WTC11 (cell line): ENCODE results near the gene GUCY1B1. TPM values are rescaled to one million over a fixed set of nuclear protein-coding genes. Genes with fewer than 3 reads are reported as not detected.

Experiments
- ATAC-seq: fragments of 200-7000 bp; cut with Tn5 transposase; 2 replicates; pipeline ENCODE4 v1.10.0; 2021; ENCODE audit warnings: mild to moderate bottlenecking, moderate library complexity
- CTCF ChIA-PET: fragments of 300-600 bp; sonication (Branson Sonifier 250); formaldehyde crosslinking; loops from one replicate; lab custom pipeline; 2021; ENCODE audit warnings: antibody characterized with exemption; lab: Charles Lee
- POLR2A ChIA-PET: fragments of 350-600 bp; sonication (Branson Sonifier 250); formaldehyde crosslinking; loops from one replicate; lab custom pipeline; 2021; ENCODE audit warnings: antibody characterized with exemption; lab: Charles Lee
- DNase-seq: peaks from one replicate; pipeline ENCODE4 v3.0.0; 2021; ENCODE audit warnings: low spot score
- H3K27ac Mint-ChIP-seq: 2 replicates; pipeline ENCODE4 v1.8.0; 2021; ENCODE audit warnings: mixed read lengths
- H3K27me3 Mint-ChIP-seq: 2 replicates; pipeline ENCODE4 v1.8.0; 2021; ENCODE audit warnings: low read depth, mild to moderate bottlenecking, moderate library complexity, mixed read lengths
- H3K36me3 Mint-ChIP-seq: 2 replicates; pipeline ENCODE4 v1.8.0; 2021; ENCODE audit warnings: mixed read lengths
- H3K4me1 Mint-ChIP-seq: 2 replicates; pipeline ENCODE4 v1.8.0; 2022; ENCODE audit warnings: mixed read lengths
- H3K4me3 Mint-ChIP-seq: 2 replicates; pipeline ENCODE4 v1.8.0; 2021; ENCODE audit warnings: mild to moderate bottlenecking, moderate library complexity, mixed read lengths
- H3K9me3 Mint-ChIP-seq: 2 replicates; pipeline ENCODE4 v1.8.0; 2021; ENCODE audit warnings: mixed read lengths
- ATF1 ChIP-seq: sonication (generic); formaldehyde crosslinking; IDR thresholded peaks from 2 replicates; pipeline ENCODE4 v1.8.1; 2023; ENCODE audit warnings: mild to moderate bottlenecking, moderate library complexity, missing genetic modification reagents
- EMX1 ChIP-seq: fragments of 250-450 bp; sonication (Bioruptor Pico); IDR thresholded peaks from 2 replicates; pipeline ENCODE4 v1.8.0; 2021; ENCODE audit warnings: mild to moderate bottlenecking
- GTF2I ChIP-seq: fragments of 250-450 bp; sonication (Bioruptor Pico); conservative IDR thresholded peaks from 2 replicates; pipeline ENCODE4 v1.4.0; 2021; ENCODE audit warnings: mild to moderate bottlenecking
- IRF2 ChIP-seq: sonication (generic); formaldehyde crosslinking; IDR thresholded peaks from 2 replicates; pipeline ENCODE4 v1.8.0; 2022; ENCODE audit warnings: low read depth, missing genetic modification reagents, borderline replicate concordance
- JAZF1 ChIP-seq: fragments of 250-450 bp; sonication (Bioruptor Pico); IDR thresholded peaks from 2 replicates; pipeline ENCODE4 v1.9.0; 2021; ENCODE audit warnings: moderate library complexity, mild to moderate bottlenecking, inconsistent platforms
- KAT7 ChIP-seq: sonication (generic); formaldehyde crosslinking; IDR thresholded peaks from 2 replicates; pipeline ENCODE4 v1.8.1; 2023; ENCODE audit warnings: missing genetic modification reagents, mild to moderate bottlenecking, borderline replicate concordance
- MYBL2 ChIP-seq: sonication (generic); formaldehyde crosslinking; IDR thresholded peaks from 2 replicates; pipeline ENCODE4 v1.8.1; 2023; ENCODE audit warnings: mild to moderate bottlenecking, moderate library complexity, missing genetic modification reagents
- NFYB ChIP-seq: sonication (generic); formaldehyde crosslinking; conservative IDR thresholded peaks from 2 replicates; pipeline ENCODE4 v1.8.0; 2022; ENCODE audit warnings: low read depth, missing genetic modification reagents
- NR1H2 ChIP-seq: sonication (generic); formaldehyde crosslinking; IDR thresholded peaks from 2 replicates; pipeline ENCODE4 v1.9.0; 2021; ENCODE audit warnings: mild to moderate bottlenecking, moderate library complexity, missing genetic modification reagents
- RELA ChIP-seq: sonication (generic); formaldehyde crosslinking; IDR thresholded peaks from 2 replicates; pipeline ENCODE4 v1.8.1; 2022; ENCODE audit warnings: missing genetic modification reagents, mild to moderate bottlenecking, borderline replicate concordance
- TCF7 ChIP-seq: sonication (generic); formaldehyde crosslinking; IDR thresholded peaks from 2 replicates; pipeline ENCODE4 v1.8.0; 2022; ENCODE audit warnings: mild to moderate bottlenecking, low read depth, missing genetic modification reagents, moderate library complexity
- ZNF121 ChIP-seq: sonication (generic); formaldehyde crosslinking; IDR thresholded peaks from 2 replicates; pipeline ENCODE4 v1.8.0; 2023; ENCODE audit warnings: missing genetic modification reagents
- total RNA-seq: library from RNA; stranded (reverse); gene quantifications from 3 replicates; pipeline ENCODE4 v1.2.3, GENCODE V29; 2021
- TF ChIP-seq, protein P1 (sequence below): fragments of 250-450 bp; sonication (Bioruptor Pico); IDR thresholded peaks from 2 replicates; pipeline ENCODE4 v1.9.0; 2021; ENCODE audit warnings: mild to moderate bottlenecking
- TF ChIP-seq, protein P2 (sequence below): fragments of 250-450 bp; sonication (Bioruptor Pico); IDR thresholded peaks from 2 replicates; pipeline ENCODE4 v1.9.0; 2021; ENCODE audit warnings: moderate library complexity, mild to moderate bottlenecking, inconsistent platforms, borderline replicate concordance
- TF ChIP-seq, protein P3 (sequence below): sonication (generic); formaldehyde crosslinking; IDR thresholded peaks from 2 replicates; pipeline ENCODE4 v1.8.0; 2022; ENCODE audit warnings: mild to moderate bottlenecking, missing genetic modification reagents
- TF ChIP-seq, protein P4 (sequence below): sonication (generic); formaldehyde crosslinking; IDR thresholded peaks from 2 replicates; pipeline ENCODE4 v1.8.1; 2022; ENCODE audit warnings: low read depth, mild to moderate bottlenecking, moderate library complexity, missing genetic modification reagents, borderline replicate concordance
- TF ChIP-seq, protein P5 (sequence below): fragments of 250-450 bp; sonication (Bioruptor Pico); conservative IDR thresholded peaks from 2 replicates; pipeline ENCODE4 v1.9.0; 2021; ENCODE audit warnings: mild to moderate bottlenecking
- TF ChIP-seq, protein P6 (sequence below): sonication (generic); formaldehyde crosslinking; conservative IDR thresholded peaks from 2 replicates; pipeline ENCODE4 v1.8.1; 2022; ENCODE audit warnings: mild to moderate bottlenecking, missing genetic modification reagents
- TF ChIP-seq, protein P7 (sequence below): sonication (generic); formaldehyde crosslinking; IDR thresholded peaks from 2 replicates; pipeline ENCODE4 v1.8.0; 2022; ENCODE audit warnings: missing genetic modification reagents

The GUCY1B1 gene
- total RNA-seq, 1 experiment from 2014 or later, result 12.7 TPM

DNA sequence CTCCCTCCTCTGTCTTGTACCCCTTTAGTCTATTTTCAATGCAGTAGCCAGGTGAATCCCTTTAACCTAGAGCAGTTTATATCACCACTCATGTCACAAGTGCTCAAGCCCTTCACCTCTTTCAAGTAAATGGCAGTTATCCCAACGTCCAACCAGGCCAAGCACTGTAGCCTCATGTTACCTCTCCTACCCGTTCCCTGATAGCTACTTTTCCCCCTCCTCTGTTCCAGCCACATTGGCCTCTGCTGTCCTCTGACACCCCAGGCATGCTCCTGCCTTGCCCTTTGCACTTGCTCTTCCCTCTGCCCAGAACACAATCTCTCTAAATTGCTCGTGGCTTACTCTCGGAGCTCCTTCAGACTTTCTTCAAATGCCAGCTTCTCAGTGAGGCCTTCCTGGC is 15.2 kb downstream of the GUCY1B1 start (continued):
- TF ChIP-seq, protein P1, sequence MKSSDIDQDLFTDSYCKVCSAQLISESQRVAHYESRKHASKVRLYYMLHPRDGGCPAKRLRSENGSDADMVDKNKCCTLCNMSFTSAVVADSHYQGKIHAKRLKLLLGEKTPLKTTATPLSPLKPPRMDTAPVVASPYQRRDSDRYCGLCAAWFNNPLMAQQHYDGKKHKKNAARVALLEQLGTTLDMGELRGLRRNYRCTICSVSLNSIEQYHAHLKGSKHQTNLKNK, result no peak
- TF ChIP-seq, protein P2, sequence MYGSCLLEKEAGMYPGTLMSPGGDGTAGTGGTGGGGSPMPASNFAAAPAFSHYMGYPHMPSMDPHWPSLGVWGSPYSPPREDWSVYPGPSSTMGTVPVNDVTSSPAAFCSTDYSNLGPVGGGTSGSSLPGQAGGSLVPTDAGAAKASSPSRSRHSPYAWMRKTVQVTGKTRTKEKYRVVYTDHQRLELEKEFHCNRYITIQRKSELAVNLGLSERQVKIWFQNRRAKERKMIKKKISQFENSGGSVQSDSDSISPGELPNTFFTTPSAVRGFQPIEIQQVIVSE, result no peak
- TF ChIP-seq ZNF121 (CRISPR knock-in tag) (no peak), IRF2 (no peak), NFYB (CRISPR knock-in tag) (no peak)
- TF ChIP-seq, protein P3, sequence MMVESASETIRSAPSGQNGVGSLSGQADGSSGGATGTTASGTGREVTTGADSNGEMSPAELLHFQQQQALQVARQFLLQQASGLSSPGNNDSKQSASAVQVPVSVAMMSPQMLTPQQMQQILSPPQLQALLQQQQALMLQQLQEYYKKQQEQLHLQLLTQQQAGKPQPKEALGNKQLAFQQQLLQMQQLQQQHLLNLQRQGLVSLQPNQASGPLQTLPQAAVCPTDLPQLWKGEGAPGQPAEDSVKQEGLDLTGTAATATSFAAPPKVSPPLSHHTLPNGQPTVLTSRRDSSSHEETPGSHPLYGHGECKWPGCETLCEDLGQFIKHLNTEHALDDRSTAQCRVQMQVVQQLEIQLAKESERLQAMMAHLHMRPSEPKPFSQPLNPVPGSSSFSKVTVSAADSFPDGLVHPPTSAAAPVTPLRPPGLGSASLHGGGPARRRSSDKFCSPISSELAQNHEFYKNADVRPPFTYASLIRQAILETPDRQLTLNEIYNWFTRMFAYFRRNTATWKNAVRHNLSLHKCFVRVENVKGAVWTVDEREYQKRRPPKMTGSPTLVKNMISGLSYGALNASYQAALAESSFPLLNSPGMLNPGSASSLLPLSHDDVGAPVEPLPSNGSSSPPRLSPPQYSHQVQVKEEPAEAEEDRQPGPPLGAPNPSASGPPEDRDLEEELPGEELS (CRISPR knock-in tag), result no peak
- TF ChIP-seq, protein P4, sequence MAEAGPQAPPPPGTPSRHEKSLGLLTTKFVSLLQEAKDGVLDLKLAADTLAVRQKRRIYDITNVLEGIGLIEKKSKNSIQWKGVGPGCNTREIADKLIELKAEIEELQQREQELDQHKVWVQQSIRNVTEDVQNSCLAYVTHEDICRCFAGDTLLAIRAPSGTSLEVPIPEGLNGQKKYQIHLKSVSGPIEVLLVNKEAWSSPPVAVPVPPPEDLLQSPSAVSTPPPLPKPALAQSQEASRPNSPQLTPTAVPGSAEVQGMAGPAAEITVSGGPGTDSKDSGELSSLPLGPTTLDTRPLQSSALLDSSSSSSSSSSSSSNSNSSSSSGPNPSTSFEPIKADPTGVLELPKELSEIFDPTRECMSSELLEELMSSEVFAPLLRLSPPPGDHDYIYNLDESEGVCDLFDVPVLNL (CRISPR knock-in tag), result no peak
- TF ChIP-seq, protein P5, sequence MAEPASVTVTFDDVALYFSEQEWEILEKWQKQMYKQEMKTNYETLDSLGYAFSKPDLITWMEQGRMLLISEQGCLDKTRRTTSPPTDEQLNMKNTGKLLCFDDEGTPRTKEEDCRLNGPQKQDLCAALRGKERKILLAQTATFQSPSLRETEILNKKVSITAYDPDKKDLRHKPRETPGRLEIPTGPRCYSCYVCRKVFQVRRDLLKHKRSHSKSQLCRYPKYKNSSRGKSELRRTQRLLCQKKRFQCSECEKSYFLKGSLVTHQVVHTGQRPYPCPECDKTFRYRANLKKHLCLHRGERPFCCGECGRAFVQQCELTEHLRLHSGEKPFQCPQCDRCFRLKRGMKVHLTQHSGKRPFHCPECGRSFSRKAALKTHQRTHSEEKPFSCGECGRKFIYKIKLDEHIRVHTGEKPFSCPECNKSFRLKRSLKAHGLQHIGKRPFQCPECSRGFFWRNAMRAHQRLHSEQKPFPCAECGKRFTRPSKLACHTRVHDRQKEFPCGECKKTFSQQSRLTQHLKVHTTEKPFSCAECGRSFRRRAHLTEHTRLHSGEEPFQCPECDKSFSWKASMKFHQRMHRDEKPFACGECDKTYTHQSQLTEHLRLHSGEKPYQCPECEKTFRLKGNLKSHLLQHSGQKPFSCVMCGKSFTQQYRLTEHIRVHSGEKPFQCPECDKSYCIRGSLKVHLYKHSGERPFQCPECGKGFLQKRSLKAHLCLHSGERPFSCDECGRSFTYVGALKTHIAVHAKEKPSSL (CRISPR knock-in tag), result no peak

DNA sequence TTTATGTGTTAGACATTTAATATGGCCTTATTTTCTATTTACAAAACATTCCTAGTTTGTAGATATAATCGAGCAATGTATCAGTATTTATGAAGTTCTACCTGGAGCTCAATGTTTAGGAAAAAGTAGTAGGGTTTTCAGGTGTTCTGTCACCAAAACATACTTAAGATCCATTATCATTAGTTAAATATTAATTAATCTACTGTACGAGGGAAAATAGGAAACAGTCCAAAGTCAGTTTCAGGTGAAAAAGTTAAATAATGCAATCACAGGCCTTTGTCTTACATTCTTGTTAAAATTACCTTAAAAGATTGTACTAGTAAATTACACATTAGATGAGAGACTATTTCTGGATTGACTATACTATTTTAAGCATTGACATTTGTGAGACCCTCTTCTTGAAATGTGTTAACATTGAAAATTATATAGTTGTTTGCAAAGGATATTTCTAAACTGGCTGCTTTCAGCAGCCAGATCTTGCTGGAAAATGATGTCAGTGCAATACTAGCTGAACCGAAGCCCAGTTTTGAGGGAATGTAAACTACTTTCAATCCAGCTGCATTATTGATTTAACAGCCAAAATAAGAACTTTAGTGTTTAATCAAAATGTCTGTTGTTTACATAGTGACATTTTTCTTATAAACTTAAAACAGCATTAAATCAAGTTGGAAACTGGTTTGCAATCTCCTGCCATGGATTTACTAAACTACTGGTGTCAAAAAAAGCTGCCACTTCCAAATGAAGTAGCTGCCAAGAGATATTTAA is 19.3 kb downstream of the GUCY1B1 start:
- Mint-ChIP-seq H3K4me3 (no peak overlapping the region), H3K4me1 (peaks cover 35% of the 10 kb centered on the region), H3K27me3 (no peaks in the 10 kb centered on the region), H3K36me3 (peaks cover 6% of the 10 kb centered on the region), H3K9me3 (no peaks in the 10 kb centered on the region), H3K27ac (no peak overlapping the region)
- ChIA-PET POLR2A (no interaction called here), CTCF (interaction anchor here (1.0 kb wide), 1 partner anchor 9 kb away, joined by 3 read pairs; no protein-coding TSS in a partner anchor)
- no peak for TF ChIP-seq KAT7 (CRISPR knock-in tag)
- TF ChIP-seq ATF1 (CRISPR knock-in tag), result no peak
- no peak for TF ChIP-seq MYBL2 (CRISPR knock-in tag)
- TF ChIP-seq GTF2I (CRISPR knock-in tag), result no peak
- TF ChIP-seq, protein P6, sequence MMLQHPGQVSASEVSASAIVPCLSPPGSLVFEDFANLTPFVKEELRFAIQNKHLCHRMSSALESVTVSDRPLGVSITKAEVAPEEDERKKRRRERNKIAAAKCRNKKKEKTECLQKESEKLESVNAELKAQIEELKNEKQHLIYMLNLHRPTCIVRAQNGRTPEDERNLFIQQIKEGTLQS, result no peak
- DNase-seq (no peak), ATAC-seq (no peak)

DNA sequence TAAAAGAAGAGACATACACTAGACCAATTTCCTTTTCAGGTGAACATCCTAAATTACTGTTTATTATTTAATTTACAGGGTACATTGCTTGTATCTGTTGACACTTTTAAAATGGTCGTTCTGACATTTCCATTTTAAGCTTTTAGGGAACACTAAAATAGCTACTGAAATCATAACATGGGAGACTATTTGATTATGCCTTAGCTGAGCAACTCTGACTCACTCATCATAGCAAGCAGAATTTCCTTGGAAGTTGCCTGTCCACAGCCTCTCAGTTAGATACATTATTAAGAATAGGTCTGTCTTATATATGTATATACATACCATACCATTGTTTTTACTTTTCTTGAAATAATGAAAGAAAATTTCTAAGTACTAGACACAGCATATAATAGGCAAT is 22.0 kb downstream of the GUCY1B1 start:
- ChIA-PET CTCF (no interaction called here), POLR2A (no interaction called here)
- Mint-ChIP-seq H3K4me1 (peaks cover 39% of the 10 kb centered on the region), H3K9me3 (no peaks in the 10 kb centered on the region), H3K27ac (no peak overlapping the region), H3K27me3 (no peaks in the 10 kb centered on the region), H3K4me3 (no peak overlapping the region), H3K36me3 (no peaks in the 10 kb centered on the region)
- ATAC-seq (no peak), DNase-seq (no peak)
- TF ChIP-seq, protein P2, result no peak
- TF ChIP-seq RELA, result no peak
- no peak for TF ChIP-seq JAZF1 (CRISPR knock-in tag)
- TF ChIP-seq TCF7 (CRISPR knock-in tag), result no peak
- TF ChIP-seq, protein P7, sequence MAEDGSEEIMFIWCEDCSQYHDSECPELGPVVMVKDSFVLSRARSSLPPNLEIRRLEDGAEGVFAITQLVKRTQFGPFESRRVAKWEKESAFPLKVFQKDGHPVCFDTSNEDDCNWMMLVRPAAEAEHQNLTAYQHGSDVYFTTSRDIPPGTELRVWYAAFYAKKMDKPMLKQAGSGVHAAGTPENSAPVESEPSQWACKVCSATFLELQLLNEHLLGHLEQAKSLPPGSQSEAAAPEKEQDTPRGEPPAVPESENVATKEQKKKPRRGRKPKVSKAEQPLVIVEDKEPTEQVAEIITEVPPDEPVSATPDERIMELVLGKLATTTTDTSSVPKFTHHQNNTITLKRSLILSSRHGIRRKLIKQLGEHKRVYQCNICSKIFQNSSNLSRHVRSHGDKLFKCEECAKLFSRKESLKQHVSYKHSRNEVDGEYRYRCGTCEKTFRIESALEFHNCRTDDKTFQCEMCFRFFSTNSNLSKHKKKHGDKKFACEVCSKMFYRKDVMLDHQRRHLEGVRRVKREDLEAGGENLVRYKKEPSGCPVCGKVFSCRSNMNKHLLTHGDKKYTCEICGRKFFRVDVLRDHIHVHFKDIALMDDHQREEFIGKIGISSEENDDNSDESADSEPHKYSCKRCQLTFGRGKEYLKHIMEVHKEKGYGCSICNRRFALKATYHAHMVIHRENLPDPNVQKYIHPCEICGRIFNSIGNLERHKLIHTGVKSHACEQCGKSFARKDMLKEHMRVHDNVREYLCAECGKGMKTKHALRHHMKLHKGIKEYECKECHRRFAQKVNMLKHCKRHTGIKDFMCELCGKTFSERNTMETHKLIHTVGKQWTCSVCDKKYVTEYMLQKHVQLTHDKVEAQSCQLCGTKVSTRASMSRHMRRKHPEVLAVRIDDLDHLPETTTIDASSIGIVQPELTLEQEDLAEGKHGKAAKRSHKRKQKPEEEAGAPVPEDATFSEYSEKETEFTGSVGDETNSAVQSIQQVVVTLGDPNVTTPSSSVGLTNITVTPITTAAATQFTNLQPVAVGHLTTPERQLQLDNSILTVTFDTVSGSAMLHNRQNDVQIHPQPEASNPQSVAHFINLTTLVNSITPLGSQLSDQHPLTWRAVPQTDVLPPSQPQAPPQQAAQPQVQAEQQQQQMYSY, result no peak
- TF ChIP-seq, protein P5 (CRISPR knock-in tag), result no peak
- TF ChIP-seq NR1H2 (CRISPR knock-in tag), result no peak
- no peak for TF ChIP-seq EMX1
